Subcutaneous adipose tissue (tissue), 4 donors: ENCODE results near the gene KCNMA1. TPM values are rescaled to one million over a fixed set of nuclear protein-coding genes. Genes with fewer than 3 reads are reported as not detected.

ENCODE experiments used
- CTCF ChIP-seq: fragments of 450-650 bp; IDR thresholded peaks from one replicate; pipeline ENCODE4 v1.5.1; 2016; ENCODE audit warnings: low read depth, mild to moderate bottlenecking, control low read depth, antibody characterized with exemption, moderate library complexity
- total RNA-seq, 4 donors: library from RNA; depleted of rRNA; stranded (reverse); fragments of >200 nt; gene quantifications; one replicate each; pipeline ENCODE4 v1.1.0, GENCODE V29; 2016

The KCNMA1 gene
- total RNA-seq, 4 donors from 2014 or later, result 10.3 to 91.5 (median 23.8) TPM

- TF ChIP-seq CTCF, result no peak
Observed at GRCh38 chr10:76944640-76945039, 693.0 kb downstream of the KCNMA1 start.

DNA sequence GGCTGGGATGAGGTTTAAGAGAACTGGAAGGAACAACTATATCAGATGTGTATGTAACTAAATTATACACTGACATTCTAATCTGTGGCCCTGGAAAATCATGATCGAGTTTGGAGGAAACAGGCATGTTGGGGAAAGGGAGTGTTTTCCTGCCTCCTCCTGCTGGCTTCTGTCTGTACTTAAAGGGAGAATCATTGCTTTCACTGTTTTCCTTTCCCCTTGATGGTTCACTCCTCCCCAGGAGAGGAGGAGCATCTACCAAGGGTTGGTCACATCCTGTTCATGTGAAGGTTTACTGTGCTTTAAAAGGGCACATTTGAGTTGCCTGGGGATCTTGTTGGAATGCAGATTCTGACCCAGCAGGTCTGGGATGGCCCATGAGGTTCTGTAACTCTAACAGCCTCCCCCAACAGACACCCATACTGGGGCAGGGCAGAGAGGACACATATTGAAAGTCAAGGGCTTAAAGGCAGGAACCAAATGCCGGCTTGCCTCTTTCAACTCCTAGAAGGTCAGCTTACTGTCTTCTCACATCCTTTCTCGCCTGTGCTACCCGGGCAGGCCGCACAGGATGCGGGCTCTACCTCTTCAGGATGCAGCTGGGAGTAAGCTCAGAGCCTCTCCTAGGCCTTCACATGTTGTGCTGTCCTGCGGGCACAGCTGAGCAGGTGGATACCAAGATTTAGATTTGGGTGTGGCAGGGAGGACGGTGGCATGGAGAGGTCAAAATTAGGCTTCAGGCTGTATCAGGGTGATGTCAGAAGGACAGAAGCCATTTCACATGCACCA lies 694.8 kb downstream of the KCNMA1 start:
- no peak for TF ChIP-seq CTCF

GRCh38 chr10:76939933-76940468 lies 697.6 kb downstream of the KCNMA1 start:
- no peak for TF ChIP-seq CTCF

GRCh38 chr10:76937181-76937600 lies 700.4 kb downstream of the KCNMA1 start:
- no peak for TF ChIP-seq CTCF

GRCh38 chr10:76935941-76936613 lies 701.5 kb downstream of the KCNMA1 start:
- no peak for TF ChIP-seq CTCF

DNA sequence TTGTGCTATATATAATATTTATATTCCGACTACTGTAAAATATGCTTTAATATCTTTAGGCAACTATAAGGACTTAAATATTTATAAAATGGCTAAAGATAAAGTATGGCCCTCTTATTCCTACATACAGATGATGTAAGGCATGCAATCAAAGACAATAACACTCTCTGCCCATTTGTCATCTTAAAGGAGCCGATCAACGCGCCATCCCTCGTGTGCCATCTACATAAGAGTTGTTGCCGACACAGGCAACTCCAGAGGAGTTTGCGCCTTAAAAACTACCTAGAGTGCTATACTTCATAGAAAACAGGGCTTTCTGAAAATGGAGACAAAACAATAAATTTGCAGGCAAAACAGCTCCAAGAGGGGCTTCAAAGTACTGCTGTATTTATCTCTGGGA lies 709.0 kb downstream of the KCNMA1 start:
- no peak for TF ChIP-seq CTCF
